Ishikawa (cell line): ENCODE measurements around the gene ABHD4.

Experiments
- CEBPB ChIP-seq: IDR thresholded peaks from 2 replicates; pipeline ENCODE4 v1.6.1; 2012
- CREB1 ChIP-seq: IDR thresholded peaks from 2 replicates; pipeline ENCODE4 v1.6.1; 2012; ENCODE audit warnings: low read depth
- EGR1 ChIP-seq: IDR thresholded peaks from 2 replicates; pipeline ENCODE4 v1.6.1; 2012
- EP300 ChIP-seq: IDR thresholded peaks from 2 replicates; pipeline ENCODE4 v1.6.1; 2012; ENCODE audit warnings: borderline replicate concordance
- FOXM1 ChIP-seq: IDR thresholded peaks from 2 replicates; pipeline ENCODE4 v1.6.1; 2012; ENCODE audit warnings: low read depth, borderline replicate concordance
- MAX ChIP-seq: IDR thresholded peaks from 2 replicates; pipeline ENCODE4 v1.6.1; 2012
- NFIC ChIP-seq: IDR thresholded peaks from 2 replicates; pipeline ENCODE4 v1.6.1; 2012
- RAD21 ChIP-seq: IDR thresholded peaks from 2 replicates; pipeline ENCODE4 v1.6.1; 2012; ENCODE audit warnings: low read depth
- TAF1 ChIP-seq: IDR thresholded peaks from 2 replicates; pipeline ENCODE4 v1.6.1; 2012; ENCODE audit warnings: low read depth, mild to moderate bottlenecking
- TCF12 ChIP-seq: IDR thresholded peaks from 2 replicates; pipeline ENCODE4 v1.6.1; 2012; ENCODE audit warnings: low read depth
- TEAD4 ChIP-seq: IDR thresholded peaks from 2 replicates; pipeline ENCODE4 v1.6.1; 2012
- USF1 ChIP-seq: IDR thresholded peaks from 2 replicates; pipeline ENCODE4 v1.6.1; 2012
- YY1 ChIP-seq: IDR thresholded peaks from 2 replicates; pipeline ENCODE4 v1.6.1; 2012; ENCODE audit warnings: low read depth
- ZBTB7A ChIP-seq: IDR thresholded peaks from 2 replicates; pipeline ENCODE4 v1.6.1; 2012; ENCODE audit warnings: low read depth
- TF ChIP-seq, protein P1 (sequence below): IDR thresholded peaks from 2 replicates; pipeline ENCODE4 v1.6.1; 2012; ENCODE audit warnings: low read depth, mild to moderate bottlenecking

Gene ABHD4

GRCh38 chr14:22630066-22630465 is 32.0 kb downstream of the ABHD4 start:
- TF ChIP-seq ZBTB7A (no peak), EP300 (no peak), USF1 (no peak)
- TF ChIP-seq, protein P1, sequence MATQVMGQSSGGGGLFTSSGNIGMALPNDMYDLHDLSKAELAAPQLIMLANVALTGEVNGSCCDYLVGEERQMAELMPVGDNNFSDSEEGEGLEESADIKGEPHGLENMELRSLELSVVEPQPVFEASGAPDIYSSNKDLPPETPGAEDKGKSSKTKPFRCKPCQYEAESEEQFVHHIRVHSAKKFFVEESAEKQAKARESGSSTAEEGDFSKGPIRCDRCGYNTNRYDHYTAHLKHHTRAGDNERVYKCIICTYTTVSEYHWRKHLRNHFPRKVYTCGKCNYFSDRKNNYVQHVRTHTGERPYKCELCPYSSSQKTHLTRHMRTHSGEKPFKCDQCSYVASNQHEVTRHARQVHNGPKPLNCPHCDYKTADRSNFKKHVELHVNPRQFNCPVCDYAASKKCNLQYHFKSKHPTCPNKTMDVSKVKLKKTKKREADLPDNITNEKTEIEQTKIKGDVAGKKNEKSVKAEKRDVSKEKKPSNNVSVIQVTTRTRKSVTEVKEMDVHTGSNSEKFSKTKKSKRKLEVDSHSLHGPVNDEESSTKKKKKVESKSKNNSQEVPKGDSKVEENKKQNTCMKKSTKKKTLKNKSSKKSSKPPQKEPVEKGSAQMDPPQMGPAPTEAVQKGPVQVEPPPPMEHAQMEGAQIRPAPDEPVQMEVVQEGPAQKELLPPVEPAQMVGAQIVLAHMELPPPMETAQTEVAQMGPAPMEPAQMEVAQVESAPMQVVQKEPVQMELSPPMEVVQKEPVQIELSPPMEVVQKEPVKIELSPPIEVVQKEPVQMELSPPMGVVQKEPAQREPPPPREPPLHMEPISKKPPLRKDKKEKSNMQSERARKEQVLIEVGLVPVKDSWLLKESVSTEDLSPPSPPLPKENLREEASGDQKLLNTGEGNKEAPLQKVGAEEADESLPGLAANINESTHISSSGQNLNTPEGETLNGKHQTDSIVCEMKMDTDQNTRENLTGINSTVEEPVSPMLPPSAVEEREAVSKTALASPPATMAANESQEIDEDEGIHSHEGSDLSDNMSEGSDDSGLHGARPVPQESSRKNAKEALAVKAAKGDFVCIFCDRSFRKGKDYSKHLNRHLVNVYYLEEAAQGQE, result no peak

GRCh38 chr14:22630486-22630885 is 32.4 kb downstream of the ABHD4 start:
- TF ChIP-seq MAX, result no peak
- no peak for TF ChIP-seq TCF12
- TF ChIP-seq TEAD4, result no peak
- TF ChIP-seq FOXM1, result no peak
- no peak for TF ChIP-seq NFIC
- no peak for TF ChIP-seq TAF1
- no peak for TF ChIP-seq EGR1
- no peak for TF ChIP-seq YY1
- no peak for TF ChIP-seq CEBPB
- TF ChIP-seq EP300, result no peak
- TF ChIP-seq ZBTB7A, result no peak

- no peak for TF ChIP-seq TAF1
- TF ChIP-seq EP300, result no peak
- TF ChIP-seq ZBTB7A, result no peak
- TF ChIP-seq, protein P1, result no peak
- TF ChIP-seq TEAD4, result no peak
- no peak for TF ChIP-seq USF1
- no peak for TF ChIP-seq NFIC
- no peak for TF ChIP-seq RAD21
- no peak for TF ChIP-seq CREB1
- no peak for TF ChIP-seq YY1
- no peak for TF ChIP-seq MAX
- no peak for TF ChIP-seq EGR1
- no peak for TF ChIP-seq FOXM1
- no peak for TF ChIP-seq CEBPB
- no peak for TF ChIP-seq TCF12
Observed at GRCh38 chr14:22634233-22634900, 36.3 kb downstream of the ABHD4 start.

DNA sequence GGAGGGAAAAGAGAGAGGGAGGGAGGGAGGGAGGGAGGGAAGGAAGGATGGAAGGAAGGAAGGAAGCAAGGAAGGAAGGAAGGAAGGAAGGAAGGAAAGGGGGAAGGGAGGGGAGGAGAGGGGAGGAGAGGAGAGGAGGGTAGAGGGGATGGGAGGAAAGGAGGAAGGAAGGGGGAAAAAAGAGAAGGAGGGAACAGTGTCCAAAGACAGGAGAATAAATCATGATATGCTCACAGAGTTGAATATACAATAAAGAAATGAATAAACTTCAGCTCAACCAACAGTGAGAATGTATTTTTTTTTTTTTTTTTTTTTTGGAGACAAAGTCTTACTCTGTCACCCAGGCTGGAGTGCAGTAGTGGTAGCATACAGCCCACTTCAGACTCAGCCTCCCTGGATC is 42.1 kb downstream of the ABHD4 start:
- TF ChIP-seq EP300 (no peak), FOXM1 (no peak), RAD21 (no peak)

DNA sequence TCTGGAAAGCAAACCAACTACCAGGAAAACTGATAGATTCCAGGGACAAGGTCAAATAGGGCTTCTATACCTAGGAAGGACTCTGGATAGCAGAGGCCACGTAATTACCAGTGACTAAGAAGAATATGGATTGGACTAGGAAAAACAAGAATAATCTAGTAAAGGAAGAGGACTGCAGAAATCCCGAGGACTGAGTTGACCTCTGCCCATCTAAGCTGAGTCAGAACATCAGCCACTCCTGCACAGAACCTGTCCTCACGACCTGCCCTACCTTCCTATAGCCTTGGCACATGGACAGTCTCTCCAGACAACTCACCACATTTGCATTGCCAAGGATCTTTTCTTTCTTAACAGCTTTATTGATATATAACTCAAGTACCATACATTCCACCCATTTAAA is 43.7 kb downstream of the ABHD4 start:
- no peak for TF ChIP-seq TAF1
- no peak for TF ChIP-seq MAX
- no peak for TF ChIP-seq EP300
- no peak for TF ChIP-seq CEBPB
- TF ChIP-seq, protein P1, result no peak
- no peak for TF ChIP-seq CREB1
- TF ChIP-seq USF1, result no peak
- TF ChIP-seq RAD21, result no peak
- no peak for TF ChIP-seq TCF12
- TF ChIP-seq EGR1, result no peak
- TF ChIP-seq TEAD4, result no peak
- no peak for TF ChIP-seq ZBTB7A
- TF ChIP-seq NFIC, result no peak
